Left lung (tissue), 10 donors: ENCODE measurements around the gene COQ5. TPM values are rescaled to one million over a fixed set of nuclear protein-coding genes. Genes with fewer than 3 reads are reported as not detected.

Experiments used
- ATAC-seq: fragments of 200-7000 bp; cut with Tn5 transposase; one replicate; pipeline ENCODE4 v1.9.1; 2020; ENCODE audit warnings: moderate library complexity
- DNase-seq, 4 donors: peaks; one replicate each; pipeline ENCODE4 v3.0.0-alpha.2; 2013 to 2020
- H3K27ac ChIP-seq, 2 donors: fragments of 200-600 bp; sonication (generic) in 1 of 2; one replicate each; pipeline versions ENCODE4 v1.5.0 to v1.8.0; 2020 to 2021
- H3K27me3 ChIP-seq, 2 donors: fragments of 200-600 bp; sonication (generic) in 1 of 2; one replicate each; pipeline versions ENCODE4 v1.5.0 to v1.8.0; 2020 to 2021
- H3K36me3 ChIP-seq, 2 donors: fragments of 200-600 bp; sonication (generic) in 1 of 2; one replicate each; pipeline versions ENCODE4 v1.5.0 to v1.8.0; 2020 to 2021
- H3K4me1 ChIP-seq, 2 donors: fragments of 200-600 bp; one replicate each; pipeline ENCODE4 v1.8.0; 2021
- H3K4me3 ChIP-seq, 2 donors: fragments of 200-600 bp; sonication (generic) in 1 of 2; one replicate each; pipeline versions ENCODE4 v1.5.0 to v1.8.0; 2020 to 2021; ENCODE audit warnings: mild to moderate bottlenecking in 1 of 2
- H3K9me3 ChIP-seq, 2 donors: fragments of 200-600 bp; sonication (generic) in 1 of 2; one replicate each; pipeline versions ENCODE4 v1.5.0 to v1.8.0; 2020 to 2021
- intact Hi-C, 2 donors: fragments of 100-400 bp; cut with DNase I; formaldehyde crosslinking; loops; one replicate each; pipeline versions ENCODE4 v1.11.2 to v1.14.2; 2022
- polyA plus RNA-seq, 6 donors: library from polyadenylated mRNA; unstranded; fragments of 120-200 nt; gene quantifications; one replicate each; pipeline ENCODE4 v1.2.1, GENCODE V29; 2013; ENCODE audit not compliant: insufficient read length in 6 of 6
- total RNA-seq, 2 donors: library from RNA; stranded (reverse); fragmentation: NEBNext Ultra II Directional; extraction: Animal tissue kit (Norgen Biotek cat#: 25700); gene quantifications; one replicate each; pipeline ENCODE4 v1.2.1, GENCODE V29; 2021
- TF ChIP-seq, protein P1 (sequence below), 2 donors: fragments of 200-600 bp; sonication (generic) in 1 of 2; IDR thresholded peaks; one replicate each; pipeline versions ENCODE4 v1.5.0 to v1.8.0; 2021; ENCODE audit warnings: antibody characterized with exemption in 2 of 2
- donor health status: DM: no; HTN: yes; CAD: no.
- donor health status: DM: no; HTN: no; CAD: no.

The COQ5 gene
- total and polyA plus RNA-seq, 8 donors: 23.1 to 58.8 (median 48.1) TPM

DNA sequence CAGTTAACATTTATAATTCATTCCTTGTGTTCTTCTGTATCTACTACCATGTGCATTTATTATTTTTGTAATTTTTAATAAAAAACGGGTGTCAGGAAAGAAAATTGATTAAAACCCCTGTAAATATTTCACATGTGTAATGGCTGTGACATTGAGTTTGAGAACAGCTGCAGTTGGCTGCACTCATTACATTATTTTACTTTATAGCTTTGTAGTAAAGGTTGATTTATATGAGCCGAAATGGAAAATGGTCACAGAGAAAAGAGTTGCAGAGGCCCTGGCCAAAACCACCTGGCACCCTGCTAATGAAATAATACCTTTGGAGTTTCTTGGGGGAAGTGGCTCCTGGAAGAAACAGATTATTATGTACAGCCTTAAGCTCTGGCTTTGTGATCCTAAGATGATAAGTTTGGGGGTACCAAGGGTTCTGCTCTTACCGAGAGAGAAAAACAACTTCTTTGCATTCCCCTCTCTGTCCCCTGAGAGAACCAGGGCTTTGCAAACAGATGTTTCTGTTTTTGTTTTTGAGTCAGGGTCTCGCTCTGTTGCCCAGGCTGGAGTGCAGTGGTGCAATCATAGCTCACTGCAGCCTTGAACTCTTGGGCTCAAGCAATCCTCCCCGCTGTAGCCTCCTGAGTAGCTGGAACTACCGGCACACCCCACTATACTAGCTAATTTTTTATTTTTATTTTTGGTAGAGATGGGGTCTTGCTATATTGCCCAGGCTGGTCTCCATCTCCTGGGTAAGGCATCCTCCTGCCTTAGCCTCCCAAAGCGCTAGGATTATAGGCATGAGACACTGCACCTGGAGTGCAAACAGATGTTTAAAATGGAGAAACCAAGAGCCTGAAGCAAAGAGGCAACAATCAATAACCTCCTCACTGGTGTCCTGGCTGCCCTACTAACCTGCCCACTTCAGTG, 42.7 kb downstream of the COQ5 start:
- DNase-seq (no peak), ATAC-seq (no peak)
- Histone ChIP-seq H3K27me3 (no peaks in the 10 kb centered on the region), H3K9me3 (no peaks in the 10 kb centered on the region), H3K27ac (no peak overlapping the region), H3K36me3 (peaks cover 0 to 5% of the 10 kb centered on the region in 2 donors), H3K4me3 (no peak overlapping the region), H3K4me1 (no peaks in the 10 kb centered on the region)
- intact Hi-C loops: no loop called here
- TF ChIP-seq, protein P1, sequence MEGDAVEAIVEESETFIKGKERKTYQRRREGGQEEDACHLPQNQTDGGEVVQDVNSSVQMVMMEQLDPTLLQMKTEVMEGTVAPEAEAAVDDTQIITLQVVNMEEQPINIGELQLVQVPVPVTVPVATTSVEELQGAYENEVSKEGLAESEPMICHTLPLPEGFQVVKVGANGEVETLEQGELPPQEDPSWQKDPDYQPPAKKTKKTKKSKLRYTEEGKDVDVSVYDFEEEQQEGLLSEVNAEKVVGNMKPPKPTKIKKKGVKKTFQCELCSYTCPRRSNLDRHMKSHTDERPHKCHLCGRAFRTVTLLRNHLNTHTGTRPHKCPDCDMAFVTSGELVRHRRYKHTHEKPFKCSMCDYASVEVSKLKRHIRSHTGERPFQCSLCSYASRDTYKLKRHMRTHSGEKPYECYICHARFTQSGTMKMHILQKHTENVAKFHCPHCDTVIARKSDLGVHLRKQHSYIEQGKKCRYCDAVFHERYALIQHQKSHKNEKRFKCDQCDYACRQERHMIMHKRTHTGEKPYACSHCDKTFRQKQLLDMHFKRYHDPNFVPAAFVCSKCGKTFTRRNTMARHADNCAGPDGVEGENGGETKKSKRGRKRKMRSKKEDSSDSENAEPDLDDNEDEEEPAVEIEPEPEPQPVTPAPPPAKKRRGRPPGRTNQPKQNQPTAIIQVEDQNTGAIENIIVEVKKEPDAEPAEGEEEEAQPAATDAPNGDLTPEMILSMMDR (IDR thresholded peaks at IDR 0.05): no peak

DNA sequence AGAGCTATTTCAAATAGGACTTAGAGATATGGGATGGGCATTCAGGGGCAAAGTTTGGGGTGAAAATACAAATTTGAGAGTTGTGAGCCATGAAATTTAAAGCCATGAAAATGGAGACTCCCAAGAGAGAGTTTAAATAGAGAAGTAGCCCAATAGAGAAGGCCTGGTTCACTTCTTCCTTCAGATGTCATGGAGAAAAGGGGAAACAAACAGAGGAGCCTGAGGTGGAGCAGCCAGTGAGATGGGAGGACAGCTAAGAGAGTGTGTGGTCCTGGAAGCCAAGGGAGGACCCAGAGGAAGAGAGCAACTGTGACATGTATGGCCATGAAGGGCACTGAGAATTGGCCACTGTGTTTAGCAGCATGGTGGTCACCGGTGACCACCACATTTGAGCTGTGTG, 45.3 kb downstream of the COQ5 start:
- H3K4me1 ChIP-seq: no peaks in the 10 kb centered on the region
- H3K9me3 ChIP-seq: no peaks in the 10 kb centered on the region
- TF ChIP-seq, protein P1 (IDR thresholded peaks at IDR 0.05): no peak
- no peak overlapping the region for H3K27ac ChIP-seq
- DNase-seq (no peak), ATAC-seq (no peak)
- intact Hi-C loops: no loop called here
- H3K4me3 ChIP-seq: no peak overlapping the region
- no peaks in the 10 kb centered on the region for H3K27me3 ChIP-seq
- H3K36me3 ChIP-seq: no peaks in the 10 kb centered on the region

DNA sequence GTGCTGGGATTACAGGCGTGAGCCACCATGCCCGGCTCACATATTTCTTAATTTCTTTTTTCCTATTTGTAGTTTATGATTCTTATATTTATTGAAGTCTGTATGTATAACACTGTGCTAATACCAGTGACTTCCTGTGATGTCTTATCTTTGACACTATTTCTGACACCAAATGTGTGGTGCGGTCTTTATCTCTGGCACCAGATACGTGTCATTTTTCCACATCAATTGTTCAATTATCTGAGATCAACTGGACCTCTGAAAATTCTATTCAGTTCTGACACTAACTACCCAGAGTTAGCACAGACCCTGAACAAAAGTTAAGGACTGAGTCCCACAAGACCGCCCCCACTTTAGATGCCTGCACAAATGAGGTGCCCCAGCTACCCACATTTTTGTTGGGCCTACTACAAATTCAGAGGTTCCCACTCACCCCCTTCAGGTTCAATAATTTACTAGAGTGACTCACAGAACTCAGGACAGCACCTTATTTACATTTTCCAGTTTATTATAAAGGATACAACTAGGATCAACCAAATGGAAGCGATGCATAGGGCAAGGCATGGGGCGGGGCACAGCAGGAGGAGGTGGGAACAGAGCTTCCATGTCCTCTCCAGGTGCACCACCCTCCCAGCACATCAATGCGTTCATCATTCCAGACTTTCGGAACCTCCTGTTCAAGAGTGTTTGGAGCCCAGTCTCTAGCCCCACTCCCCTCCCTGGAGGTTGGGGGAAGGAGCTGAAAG, 47.8 kb downstream of the COQ5 start:
- no peaks in the 10 kb centered on the region for H3K4me1 ChIP-seq
- ATAC-seq: no peak
- no peaks in the 10 kb centered on the region for H3K27me3 ChIP-seq
- no peaks in the 10 kb centered on the region for H3K9me3 ChIP-seq
- DNase-seq: no peak
- H3K4me3 ChIP-seq: no peak overlapping the region
- no peak overlapping the region for H3K27ac ChIP-seq
- no peaks in the 10 kb centered on the region for H3K36me3 ChIP-seq
- TF ChIP-seq, protein P1 (IDR thresholded peaks at IDR 0.05): no peak
- intact Hi-C loops: no loop called here

DNA sequence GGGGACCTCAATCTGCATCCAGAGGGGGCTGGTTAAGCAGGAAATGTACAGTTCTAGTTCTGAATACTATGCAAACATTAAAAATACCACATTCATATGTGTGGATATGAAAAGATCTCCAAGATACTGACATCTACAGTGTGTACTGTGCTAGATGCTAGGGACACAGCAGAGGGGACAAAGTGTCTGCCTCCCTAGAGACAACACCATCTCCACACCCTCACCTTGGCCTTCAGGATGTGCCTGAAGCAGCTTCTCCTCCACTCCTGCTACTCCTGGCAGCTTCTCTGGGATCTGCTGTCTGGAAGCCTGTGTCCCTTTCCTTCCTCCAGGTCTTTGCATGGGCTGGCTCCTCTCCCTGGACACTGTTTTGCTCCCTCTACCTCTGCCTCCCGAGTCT, 48.7 kb downstream of the COQ5 start:
- intact Hi-C loops: no loop called here
- no peak overlapping the region for H3K4me3 ChIP-seq
- no peak overlapping the region for H3K27ac ChIP-seq
- H3K27me3 ChIP-seq: no peaks in the 10 kb centered on the region
- H3K36me3 ChIP-seq: no peaks in the 10 kb centered on the region
- DNase-seq (no peak), ATAC-seq (no peak)
- no peaks in the 10 kb centered on the region for H3K9me3 ChIP-seq
- H3K4me1 ChIP-seq: no peaks in the 10 kb centered on the region
- TF ChIP-seq, protein P1 (IDR thresholded peaks at IDR 0.05): no peak

DNA sequence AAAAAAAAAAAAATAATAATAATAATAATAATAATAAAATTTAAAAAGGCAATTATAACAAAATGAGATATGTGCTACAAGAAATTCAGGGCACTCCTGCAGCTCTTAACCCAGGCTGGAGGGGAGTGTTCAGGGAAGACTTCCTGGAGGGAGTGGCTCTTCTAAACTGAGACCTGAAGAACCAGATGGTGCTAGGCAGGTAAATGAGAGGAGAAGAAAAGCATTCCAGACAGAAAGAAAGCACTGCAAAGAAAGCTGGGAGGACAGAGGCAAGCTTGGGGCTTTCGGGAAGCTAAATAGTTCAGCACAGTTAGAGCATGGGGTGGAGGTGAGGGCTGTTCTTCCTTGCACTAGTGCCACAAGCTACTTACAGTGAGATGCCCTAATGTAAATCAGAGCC, 49.5 kb downstream of the COQ5 start:
- DNase-seq: no peak
- TF ChIP-seq, protein P1 (IDR thresholded peaks at IDR 0.05): no peak
- H3K27me3 ChIP-seq: no peaks in the 10 kb centered on the region
- intact Hi-C loops: no loop called here
- H3K36me3 ChIP-seq: no peaks in the 10 kb centered on the region
- no peaks in the 10 kb centered on the region for H3K4me1 ChIP-seq
- no peak overlapping the region for H3K4me3 ChIP-seq
- no peak for ATAC-seq
- no peaks in the 10 kb centered on the region for H3K9me3 ChIP-seq
- no peak overlapping the region for H3K27ac ChIP-seq
